DND-41 (cell line): ENCODE data around the gene OR11H6.
"Not testable (repeated sequence)": the region's sequence is repeated elsewhere in the genome, so short reads cannot be mapped to it uniquely, and the experiment has no call there.

Source experiments
- ATAC-seq: fragments of 200-7000 bp; cut with Tn5 transposase; 3 replicates; pipeline ENCODE4 v1.9.1; 2021; ENCODE audit warnings: low read depth; ENCODE audit not compliant: insufficient read depth
- DNase-seq: peaks from one replicate; pipeline ENCODE4 v3.0.0-alpha.2; 2020
- H2AFZ ChIP-seq: 2 replicates; pipeline ENCODE4 v1.6.0; 2012; ENCODE audit warnings: low read depth, low read length
- H3K27ac ChIP-seq: 2 replicates; pipeline ENCODE4 v1.5.1; 2012; ENCODE audit warnings: low read length, inconsistent platforms
- H3K27me3 ChIP-seq: fragments of 200-600 bp; sonication (generic); 2 replicates; pipeline ENCODE4 v1.6.0; 2012; ENCODE audit warnings: low read length, mild to moderate bottlenecking, inconsistent platforms; ENCODE audit not compliant: insufficient read depth, poor library complexity
- H3K36me3 ChIP-seq: 2 replicates; pipeline ENCODE4 v1.5.1; 2012; ENCODE audit warnings: low read length, inconsistent platforms; ENCODE audit not compliant: insufficient read depth
- H3K4me1 ChIP-seq: 2 replicates; pipeline ENCODE4 v1.5.1; 2012; ENCODE audit warnings: mild to moderate bottlenecking, low read length; ENCODE audit not compliant: insufficient read depth
- H3K4me2 ChIP-seq: 2 replicates; pipeline ENCODE4 v1.6.0; 2012; ENCODE audit warnings: mild to moderate bottlenecking, moderate library complexity, low read length, inconsistent platforms; ENCODE audit not compliant: insufficient read depth
- H3K4me3 ChIP-seq, 2 experiments: fragments of 200-600 bp in 1 of 2; shearing (Covaris generic) in 1 of 2; 2 replicates each; pipeline ENCODE4 v1.5.1; 2012 to 2016; ENCODE audit warnings: inconsistent platforms in 2 of 2, low read length in 2 of 2, mild to moderate bottlenecking in 2 of 2, low read depth in 1 of 2, moderate library complexity in 1 of 2
- H3K79me2 ChIP-seq: 2 replicates; pipeline ENCODE4 v1.6.0; 2012; ENCODE audit warnings: low read length, inconsistent platforms; ENCODE audit not compliant: insufficient read depth
- H3K9ac ChIP-seq: 2 replicates; pipeline ENCODE4 v1.6.0; 2012; ENCODE audit warnings: low read depth, mild to moderate bottlenecking, inconsistent platforms, low read length, moderate library complexity
- H3K9me3 ChIP-seq: 2 replicates; pipeline ENCODE4 v1.5.1; 2012; ENCODE audit warnings: low read length, moderate library complexity, mild to moderate bottlenecking, inconsistent platforms; ENCODE audit not compliant: insufficient read depth, severe bottlenecking
- H4K20me1 ChIP-seq: 2 replicates; pipeline ENCODE4 v1.6.0; 2012; ENCODE audit warnings: low read length; ENCODE audit not compliant: insufficient read depth
- EZH2 ChIP-seq: IDR thresholded peaks from 3 replicates; pipeline ENCODE4 v1.6.1; 2012; ENCODE audit warnings: borderline replicate concordance, low read depth, mild to moderate bottlenecking, moderate library complexity, low read length, inconsistent platforms; ENCODE audit not compliant: severe bottlenecking
- TF ChIP-seq, protein P1 (sequence below): IDR thresholded peaks from 2 replicates; pipeline ENCODE4 v1.5.1; 2012; ENCODE audit warnings: borderline replicate concordance, low read length, moderate library complexity, mild to moderate bottlenecking; ENCODE audit not compliant: poor library complexity, severe bottlenecking; ENCODE audit errors: extremely low read depth

Gene OR11H6, protein sequence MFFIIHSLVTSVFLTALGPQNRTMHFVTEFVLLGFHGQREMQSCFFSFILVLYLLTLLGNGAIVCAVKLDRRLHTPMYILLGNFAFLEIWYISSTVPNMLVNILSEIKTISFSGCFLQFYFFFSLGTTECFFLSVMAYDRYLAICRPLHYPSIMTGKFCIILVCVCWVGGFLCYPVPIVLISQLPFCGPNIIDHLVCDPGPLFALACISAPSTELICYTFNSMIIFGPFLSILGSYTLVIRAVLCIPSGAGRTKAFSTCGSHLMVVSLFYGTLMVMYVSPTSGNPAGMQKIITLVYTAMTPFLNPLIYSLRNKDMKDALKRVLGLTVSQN

DNA sequence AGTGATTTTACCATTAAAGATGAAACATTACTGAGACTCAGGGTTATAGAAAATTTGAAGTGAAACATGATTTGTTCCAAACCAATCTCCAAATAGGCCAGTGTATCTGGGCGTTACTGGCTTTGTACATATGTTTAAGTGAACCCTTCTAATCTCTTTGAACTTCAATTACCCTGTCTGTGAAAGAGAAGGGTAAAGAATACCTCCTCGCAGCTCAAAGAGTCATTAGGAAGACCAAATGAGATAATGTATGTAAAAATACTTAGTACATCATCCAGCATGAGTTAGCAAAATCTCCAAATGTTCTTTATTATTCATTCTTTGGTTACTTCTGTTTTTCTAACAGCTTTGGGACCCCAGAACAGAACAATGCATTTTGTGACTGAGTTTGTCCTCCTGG lies at the start of gene OR11H6:
TSS of gene OR11H6 (plus strand) at position 301 of the 400 bp plus-strand sequence. CDS start at position 301, 0 bp downstream.
- Histone ChIP-seq H4K20me1 (no peaks in the 10 kb centered on the region), H3K27me3 (peaks cover 5% of the 10 kb centered on the region), H3K4me3 (no peak within 1 kb of the TSS), H3K9me3 (no peaks in the 10 kb centered on the region), H3K36me3 (no peaks in the 10 kb centered on the region), H3K4me2 (no peak within 1 kb of the TSS), H3K27ac (no peak within 1 kb of the TSS), H2AFZ (no peak within 1 kb of the TSS), H3K79me2 (no peaks in the 10 kb centered on the region), H3K9ac (no peak within 1 kb of the TSS), H3K4me1 (no peaks in the 10 kb centered on the region)
- DNase-seq (no peak), ATAC-seq (no peak)
- no peak for TF ChIP-seq EZH2
- TF ChIP-seq, protein P1, sequence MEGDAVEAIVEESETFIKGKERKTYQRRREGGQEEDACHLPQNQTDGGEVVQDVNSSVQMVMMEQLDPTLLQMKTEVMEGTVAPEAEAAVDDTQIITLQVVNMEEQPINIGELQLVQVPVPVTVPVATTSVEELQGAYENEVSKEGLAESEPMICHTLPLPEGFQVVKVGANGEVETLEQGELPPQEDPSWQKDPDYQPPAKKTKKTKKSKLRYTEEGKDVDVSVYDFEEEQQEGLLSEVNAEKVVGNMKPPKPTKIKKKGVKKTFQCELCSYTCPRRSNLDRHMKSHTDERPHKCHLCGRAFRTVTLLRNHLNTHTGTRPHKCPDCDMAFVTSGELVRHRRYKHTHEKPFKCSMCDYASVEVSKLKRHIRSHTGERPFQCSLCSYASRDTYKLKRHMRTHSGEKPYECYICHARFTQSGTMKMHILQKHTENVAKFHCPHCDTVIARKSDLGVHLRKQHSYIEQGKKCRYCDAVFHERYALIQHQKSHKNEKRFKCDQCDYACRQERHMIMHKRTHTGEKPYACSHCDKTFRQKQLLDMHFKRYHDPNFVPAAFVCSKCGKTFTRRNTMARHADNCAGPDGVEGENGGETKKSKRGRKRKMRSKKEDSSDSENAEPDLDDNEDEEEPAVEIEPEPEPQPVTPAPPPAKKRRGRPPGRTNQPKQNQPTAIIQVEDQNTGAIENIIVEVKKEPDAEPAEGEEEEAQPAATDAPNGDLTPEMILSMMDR: no peak

DNA sequence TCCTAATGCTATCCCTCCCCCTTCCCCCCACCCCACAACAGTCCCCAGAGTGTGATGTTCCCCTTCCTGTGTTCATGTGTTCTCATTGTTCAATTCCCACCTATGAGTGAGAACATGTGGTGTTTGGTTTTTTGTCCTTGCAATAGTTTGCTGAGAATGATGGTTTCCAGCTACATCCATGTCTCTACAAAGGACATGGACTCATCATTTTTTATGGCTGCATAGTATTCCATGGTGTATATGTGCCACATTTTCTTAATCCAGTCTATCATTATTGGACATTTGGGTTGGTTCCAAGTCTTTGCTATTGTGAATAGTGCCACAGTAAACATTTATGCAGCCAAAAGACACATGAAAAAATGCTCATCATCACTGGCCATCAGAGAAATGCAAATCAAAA lies 49.3 kb upstream of the OR11H6 start:
- H3K4me3 ChIP-seq, DNase-seq, H3K27ac ChIP-seq, H3K79me2 ChIP-seq, H3K9me3 ChIP-seq, H3K36me3 ChIP-seq, H3K9ac ChIP-seq, ATAC-seq, H4K20me1 ChIP-seq, H3K4me1 ChIP-seq, H3K27me3 ChIP-seq, H2AFZ ChIP-seq, H3K4me2 ChIP-seq: not testable (repeated sequence)

DNA sequence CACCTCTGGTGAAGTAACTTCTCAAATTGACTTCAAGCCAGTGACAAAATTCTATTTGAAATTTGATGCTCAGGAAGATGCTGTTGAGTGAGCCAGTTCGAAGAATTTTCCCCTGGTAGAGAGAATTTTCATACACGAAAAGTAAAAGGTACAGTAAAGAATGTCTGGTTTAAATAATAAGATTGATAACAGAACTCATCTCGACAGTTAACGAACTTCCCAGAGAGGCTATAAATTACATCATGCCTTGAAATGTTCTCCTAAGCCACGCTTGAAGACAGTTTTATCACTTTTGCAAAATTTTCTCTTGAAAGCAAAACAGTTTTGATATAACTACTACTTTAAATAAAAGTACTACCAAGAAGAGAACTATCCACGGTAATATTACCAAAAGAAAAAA lies 47.2 kb upstream of the OR11H6 start:
- ATAC-seq: no peak
- Histone ChIP-seq H3K4me1 (no peaks in the 10 kb centered on the region), H3K9ac (no peak overlapping the region), H2AFZ (no peak overlapping the region), H3K79me2 (no peaks in the 10 kb centered on the region), H3K27ac (no peak overlapping the region), H3K36me3 (no peaks in the 10 kb centered on the region), H3K4me3 (no peak overlapping the region), H3K9me3 (no peaks in the 10 kb centered on the region), H4K20me1 (no peaks in the 10 kb centered on the region), H3K27me3 (no peaks in the 10 kb centered on the region), H3K4me2 (no peak overlapping the region)
- TF ChIP-seq, protein P1: no peak
- TF ChIP-seq EZH2: no peak
- no peak for DNase-seq

DNA sequence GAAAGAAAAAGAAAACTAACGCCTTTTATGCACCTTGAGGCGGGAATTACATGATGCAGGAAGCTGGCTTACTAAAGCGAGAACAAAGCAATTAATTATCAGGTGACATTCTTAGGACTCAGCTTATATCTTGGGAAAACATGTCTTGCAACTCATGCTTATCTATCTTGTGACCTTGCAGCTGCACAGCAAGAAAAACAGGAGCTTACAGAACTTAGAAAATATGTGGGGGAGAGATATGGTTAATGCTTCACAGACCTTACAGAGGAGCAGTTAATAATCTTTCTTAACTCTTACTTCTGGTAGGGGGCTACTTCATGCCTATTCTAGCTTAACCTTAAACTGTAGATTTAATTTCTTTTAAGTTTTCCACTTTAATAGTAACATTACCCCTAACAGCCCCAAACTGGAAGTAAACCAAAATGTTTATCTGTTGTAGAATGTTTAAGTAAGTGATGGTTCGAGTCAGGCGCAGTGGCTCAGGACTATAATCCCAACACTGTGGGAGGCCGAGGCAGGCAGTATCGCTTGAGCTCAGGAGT lies 46.0 kb upstream of the OR11H6 start:
- H3K27me3 ChIP-seq: no peaks in the 10 kb centered on the region
- ATAC-seq (no peak), DNase-seq (no peak)
- no peak overlapping the region for H3K9ac ChIP-seq
- no peaks in the 10 kb centered on the region for H3K9me3 ChIP-seq
- H3K36me3 ChIP-seq: no peaks in the 10 kb centered on the region
- no peaks in the 10 kb centered on the region for H4K20me1 ChIP-seq
- no peak overlapping the region for H2AFZ ChIP-seq
- TF ChIP-seq, protein P1: no peak
- no peak for TF ChIP-seq EZH2
- no peak overlapping the region for H3K4me2 ChIP-seq
- H3K79me2 ChIP-seq: no peaks in the 10 kb centered on the region
- H3K4me1 ChIP-seq: no peaks in the 10 kb centered on the region
- no peak overlapping the region for H3K4me3 ChIP-seq
- no peak overlapping the region for H3K27ac ChIP-seq
